Central memory CD8-positive, alpha-beta T cell (primary cell): Measurements from ENCODE around the gene NTRK1.

Experiments used
- ATAC-seq: fragments of 150-1000 bp; cut with Tn5 transposase; replicated peaks from 2 replicates; pipeline ENCODE4 v1.10.0; 2022; ENCODE audit warnings: mild to moderate bottlenecking, moderate FRiP score, moderate number of reproducible peaks; ENCODE audit not compliant: poor library complexity, severe bottlenecking; ENCODE audit errors: extremely low read depth
- DNase-seq, 2 donors: peaks; one replicate each; pipeline ENCODE4 v3.0.0; 2021; ENCODE audit warnings: low spot score in 2 of 2
- H3K27ac Mint-ChIP-seq: one replicate; pipeline ENCODE4 v1.8.0; 2022; ENCODE audit warnings: low read depth, mild to moderate bottlenecking, moderate library complexity, mixed read lengths
- H3K27me3 Mint-ChIP-seq: one replicate; pipeline ENCODE4 v1.8.0; 2022; ENCODE audit warnings: mixed read lengths
- H3K36me3 Mint-ChIP-seq: one replicate; pipeline ENCODE4 v1.8.0; 2022; ENCODE audit warnings: mild to moderate bottlenecking, moderate library complexity, mixed read lengths; ENCODE audit not compliant: insufficient read depth
- H3K4me1 Mint-ChIP-seq: one replicate; pipeline ENCODE4 v1.8.0; 2022; ENCODE audit warnings: mixed read lengths
- H3K4me3 Mint-ChIP-seq: one replicate; pipeline ENCODE4 v1.8.0; 2022; ENCODE audit warnings: mild to moderate bottlenecking, moderate library complexity, mixed read lengths
- H3K9me3 Mint-ChIP-seq: one replicate; pipeline ENCODE4 v1.8.0; 2022; ENCODE audit warnings: mixed read lengths

NTRK1 gene

DNA sequence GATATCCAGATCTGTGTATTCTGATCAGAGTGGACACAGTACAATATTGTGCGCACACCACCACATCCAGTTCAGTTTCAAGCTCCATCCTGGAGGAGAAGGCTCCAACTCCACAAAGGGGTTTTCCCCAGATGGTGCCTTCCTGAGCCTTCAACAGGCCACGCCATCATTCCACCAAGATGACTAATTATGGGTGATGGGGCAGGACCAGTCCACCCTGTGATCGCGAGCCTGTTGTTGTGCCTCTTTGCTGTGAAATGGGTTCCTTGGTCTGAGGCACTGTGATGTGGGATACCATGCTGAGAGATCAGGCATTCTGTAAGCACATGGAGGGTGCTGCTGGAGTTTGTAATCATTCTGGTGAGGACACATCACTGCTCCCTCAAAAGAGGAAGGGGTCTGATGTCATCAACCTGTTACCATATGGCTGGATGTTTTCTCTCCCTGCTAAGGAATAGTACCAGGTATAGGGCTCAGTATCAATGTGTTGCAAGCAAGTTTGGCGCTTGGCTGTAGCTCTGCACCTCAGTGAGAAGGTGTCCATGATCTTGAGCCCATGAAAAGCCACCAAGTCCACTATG is 37.4 kb upstream of the NTRK1 start:
- no peaks in the 10 kb centered on the region for H3K4me1 Mint-ChIP-seq
- H3K27ac Mint-ChIP-seq = no peak overlapping the region
- no peaks in the 10 kb centered on the region for H3K27me3 Mint-ChIP-seq
- no peaks in the 10 kb centered on the region for H3K36me3 Mint-ChIP-seq
- DNase-seq (no peak), ATAC-seq (no peak)
- H3K4me3 Mint-ChIP-seq = no peak overlapping the region
- H3K9me3 Mint-ChIP-seq = no peaks in the 10 kb centered on the region

DNA sequence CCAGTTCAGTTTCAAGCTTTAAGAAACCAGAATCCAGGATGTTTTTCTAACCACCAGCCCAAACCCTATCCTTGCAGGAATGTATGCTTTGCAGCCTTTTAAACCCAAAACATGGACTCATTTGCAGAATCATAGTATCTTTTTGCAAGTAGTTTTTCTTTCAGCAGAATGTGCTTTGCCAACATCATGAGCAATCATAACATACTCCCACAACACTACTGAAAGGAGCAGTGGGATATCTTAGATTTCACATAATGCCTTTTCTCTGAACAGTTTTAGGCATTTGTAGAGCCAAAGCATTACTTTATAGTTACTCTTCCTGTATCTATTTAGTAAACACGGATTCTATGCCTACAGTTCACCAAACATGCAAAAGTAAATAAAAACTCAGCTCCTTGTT is 34.0 kb upstream of the NTRK1 start:
- DNase-seq (no peak), ATAC-seq (no peak)
- Mint-ChIP-seq H3K4me1 (no peaks in the 10 kb centered on the region), H3K4me3 (no peak overlapping the region), H3K9me3 (no peaks in the 10 kb centered on the region), H3K27me3 (peaks cover 7% of the 10 kb centered on the region), H3K36me3 (no peaks in the 10 kb centered on the region), H3K27ac (no peak overlapping the region)

DNA sequence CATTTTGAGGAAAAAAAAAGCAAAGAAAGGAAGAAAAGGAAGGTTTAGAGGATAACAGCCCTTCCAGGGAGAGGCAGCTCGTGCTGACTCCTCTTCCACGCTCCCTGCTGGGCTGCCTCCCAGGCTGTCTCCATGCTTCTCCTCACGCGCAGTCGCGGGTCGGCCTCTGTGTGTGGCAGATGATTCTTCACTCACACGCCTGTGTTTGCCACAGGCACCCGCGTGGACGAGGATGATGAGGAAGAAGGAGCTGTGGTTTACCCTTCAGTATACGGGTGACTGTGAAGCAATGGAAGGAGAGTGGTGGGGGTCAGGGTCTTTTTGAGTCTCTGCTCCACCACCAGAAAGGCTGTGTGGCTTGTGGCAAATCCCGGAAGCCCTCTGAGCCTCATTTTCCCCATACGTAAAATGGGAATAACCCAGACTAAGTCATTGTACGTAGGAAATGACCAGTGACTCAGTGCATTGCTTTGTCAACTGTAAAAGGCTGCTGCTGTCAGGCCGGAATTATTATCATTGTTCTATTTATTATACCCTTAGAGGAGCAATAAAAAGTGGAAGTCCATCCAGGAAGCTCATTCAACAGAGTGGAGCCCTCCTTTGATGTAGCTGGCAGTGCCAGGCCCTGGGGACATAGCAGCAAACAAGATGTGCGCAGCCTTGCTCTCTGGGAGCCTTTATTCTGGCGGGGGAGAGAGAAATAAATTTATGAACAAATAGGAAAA is 32.1 kb upstream of the NTRK1 start:
- no peak overlapping the region for H3K27ac Mint-ChIP-seq

GRCh38 chr1:156832434-156832833 is 28.2 kb upstream of the NTRK1 start:
- no peaks in the 10 kb centered on the region for H3K9me3 Mint-ChIP-seq
- H3K27me3 Mint-ChIP-seq = peaks cover 7% of the 10 kb centered on the region
- DNase-seq (no peak), ATAC-seq (no peak)
- no peak overlapping the region for H3K27ac Mint-ChIP-seq
- peaks cover 24% of the 10 kb centered on the region for H3K4me1 Mint-ChIP-seq
- H3K36me3 Mint-ChIP-seq = no peaks in the 10 kb centered on the region
- no peak overlapping the region for H3K4me3 Mint-ChIP-seq

More for the DNA sequence above, 32.1 kb upstream of the NTRK1 start:
- DNase-seq = no peak
- Mint-ChIP-seq H3K36me3 (no peaks in the 10 kb centered on the region), H3K4me3 (no peak overlapping the region), H3K27me3 (peaks cover 7% of the 10 kb centered on the region), H3K4me1 (peaks cover 6% of the 10 kb centered on the region), H3K9me3 (no peaks in the 10 kb centered on the region)
- no peak for ATAC-seq

DNA sequence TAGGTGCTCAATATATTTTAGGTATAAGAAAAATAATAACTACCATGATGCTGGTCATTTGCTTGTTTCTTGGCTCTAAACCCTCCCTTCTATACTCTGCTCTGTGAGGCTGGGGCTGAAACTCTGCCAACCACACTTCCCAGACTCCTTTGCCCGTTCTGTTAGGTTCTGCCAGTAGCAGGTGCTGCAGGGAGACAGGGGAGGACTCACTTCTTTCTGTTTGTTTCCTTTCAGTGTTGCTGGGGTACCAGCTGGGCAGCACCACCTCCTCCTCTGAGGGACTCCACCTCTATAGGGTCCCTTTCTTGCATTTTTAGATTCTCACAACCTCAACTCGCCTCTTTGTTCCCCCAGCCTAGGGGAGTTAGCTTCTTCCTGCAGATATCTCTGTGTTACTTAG is 27.1 kb upstream of the NTRK1 start:
- DNase-seq (no peak), ATAC-seq (peak; percentile 55)
- Mint-ChIP-seq H3K27me3 (peaks cover 9% of the 10 kb centered on the region), H3K4me1 (peaks cover 25% of the 10 kb centered on the region), H3K27ac (no peak overlapping the region), H3K4me3 (no peak overlapping the region), H3K9me3 (no peaks in the 10 kb centered on the region), H3K36me3 (no peaks in the 10 kb centered on the region)

- Mint-ChIP-seq H3K27me3 (peaks cover 15% of the 10 kb centered on the region), H3K36me3 (no peaks in the 10 kb centered on the region), H3K4me3 (no peak overlapping the region)
Measured at GRCh38 chr1:156834322-156834721, 26.3 kb upstream of the NTRK1 start.

GRCh38 chr1:156836041-156836654 is 24.5 kb upstream of the NTRK1 start:
- H3K9me3 Mint-ChIP-seq = no peaks in the 10 kb centered on the region
- peak overlapping the region; percentile 96 for H3K27ac Mint-ChIP-seq
- H3K4me3 Mint-ChIP-seq = no peak overlapping the region
- peaks cover 29% of the 10 kb centered on the region for H3K27me3 Mint-ChIP-seq
- DNase-seq = no peak
- peak; percentile 65 for ATAC-seq
- H3K36me3 Mint-ChIP-seq = peaks cover 4% of the 10 kb centered on the region
- peaks cover 31% of the 10 kb centered on the region for H3K4me1 Mint-ChIP-seq

More at GRCh38 chr1:156834322-156834721, 26.3 kb upstream of the NTRK1 start:
- H3K4me1 Mint-ChIP-seq = peaks cover 31% of the 10 kb centered on the region
- H3K27ac Mint-ChIP-seq = no peak overlapping the region
- ATAC-seq (no peak), DNase-seq (no peak)
- no peaks in the 10 kb centered on the region for H3K9me3 Mint-ChIP-seq

GRCh38 chr1:156836892-156837291 is 23.8 kb upstream of the NTRK1 start:
- H3K4me1 Mint-ChIP-seq = peaks cover 31% of the 10 kb centered on the region
- H3K27ac Mint-ChIP-seq = no peak overlapping the region
- DNase-seq = no peak
- ATAC-seq = no peak
- H3K27me3 Mint-ChIP-seq = peaks cover 32% of the 10 kb centered on the region
- no peak overlapping the region for H3K4me3 Mint-ChIP-seq
- H3K36me3 Mint-ChIP-seq = peaks cover 4% of the 10 kb centered on the region
- H3K9me3 Mint-ChIP-seq = no peaks in the 10 kb centered on the region

DNA sequence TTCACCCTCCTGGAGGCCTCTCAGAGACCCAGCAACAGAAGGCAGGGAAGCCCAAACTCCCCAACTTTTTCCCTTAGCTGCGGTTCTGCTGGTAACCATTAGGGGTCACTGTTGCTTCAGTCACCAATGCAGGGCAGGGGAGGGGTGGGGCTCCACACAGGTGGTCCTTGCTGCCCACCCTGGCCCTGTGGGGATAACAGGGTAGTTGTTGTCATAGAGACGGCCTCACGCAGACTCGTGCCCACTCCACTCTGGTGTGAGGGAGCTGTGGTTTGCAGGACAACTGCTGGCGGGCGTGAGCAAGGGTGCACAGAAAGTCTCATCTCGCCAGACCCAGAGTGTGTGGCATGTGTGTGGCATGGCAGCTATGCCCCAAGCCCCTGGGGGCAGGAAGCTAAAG is 21.7 kb upstream of the NTRK1 start:
- H3K9me3 Mint-ChIP-seq = no peaks in the 10 kb centered on the region
- no peak overlapping the region for H3K4me3 Mint-ChIP-seq
- peaks cover 4% of the 10 kb centered on the region for H3K36me3 Mint-ChIP-seq
- peak overlapping the region; percentile 71 for H3K27ac Mint-ChIP-seq
- H3K4me1 Mint-ChIP-seq = peaks cover 23% of the 10 kb centered on the region
- ATAC-seq = peak; percentile 43
- H3K27me3 Mint-ChIP-seq = peaks cover 52% of the 10 kb centered on the region
- DNase-seq = peak in 1 of 2 donors; percentile 34

DNA sequence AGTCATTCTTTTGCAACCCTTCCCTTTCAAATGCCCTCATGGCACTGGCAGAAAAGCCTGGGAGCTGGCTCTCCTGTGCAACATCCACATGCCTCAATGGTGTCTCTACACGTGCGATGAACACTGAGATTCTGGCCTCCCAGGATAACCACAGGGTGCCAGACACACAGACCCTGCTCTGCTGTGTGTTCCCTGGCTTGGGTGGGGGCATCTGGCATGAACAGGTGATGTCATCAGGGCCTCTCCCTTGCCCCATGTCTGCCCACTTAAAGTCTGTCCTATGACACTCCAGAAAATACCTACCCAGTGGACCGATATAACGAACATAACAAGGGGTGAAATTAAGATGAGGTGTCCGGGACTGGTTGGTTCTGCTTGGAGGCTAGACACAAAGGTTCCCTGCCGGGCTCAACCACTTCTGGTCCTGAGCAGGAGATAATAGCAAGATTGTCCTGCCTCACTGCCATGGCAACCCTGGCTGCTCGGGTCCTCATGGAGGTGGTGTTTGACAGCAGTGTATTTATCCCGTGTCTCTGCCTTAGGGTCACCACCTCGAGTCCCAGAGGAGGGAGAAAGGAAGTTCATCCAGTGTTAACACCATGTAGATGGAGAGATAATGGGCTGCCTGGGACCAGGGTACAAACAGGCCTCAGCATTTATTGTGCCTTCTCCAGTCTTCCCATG is 21.1 kb upstream of the NTRK1 start:
- no peak overlapping the region for H3K27ac Mint-ChIP-seq
- peaks cover 24% of the 10 kb centered on the region for H3K4me1 Mint-ChIP-seq
- no peak overlapping the region for H3K4me3 Mint-ChIP-seq
- peaks cover 4% of the 10 kb centered on the region for H3K36me3 Mint-ChIP-seq
- no peak for ATAC-seq
- no peaks in the 10 kb centered on the region for H3K9me3 Mint-ChIP-seq
- peaks cover 58% of the 10 kb centered on the region for H3K27me3 Mint-ChIP-seq
- DNase-seq = no peak

DNA sequence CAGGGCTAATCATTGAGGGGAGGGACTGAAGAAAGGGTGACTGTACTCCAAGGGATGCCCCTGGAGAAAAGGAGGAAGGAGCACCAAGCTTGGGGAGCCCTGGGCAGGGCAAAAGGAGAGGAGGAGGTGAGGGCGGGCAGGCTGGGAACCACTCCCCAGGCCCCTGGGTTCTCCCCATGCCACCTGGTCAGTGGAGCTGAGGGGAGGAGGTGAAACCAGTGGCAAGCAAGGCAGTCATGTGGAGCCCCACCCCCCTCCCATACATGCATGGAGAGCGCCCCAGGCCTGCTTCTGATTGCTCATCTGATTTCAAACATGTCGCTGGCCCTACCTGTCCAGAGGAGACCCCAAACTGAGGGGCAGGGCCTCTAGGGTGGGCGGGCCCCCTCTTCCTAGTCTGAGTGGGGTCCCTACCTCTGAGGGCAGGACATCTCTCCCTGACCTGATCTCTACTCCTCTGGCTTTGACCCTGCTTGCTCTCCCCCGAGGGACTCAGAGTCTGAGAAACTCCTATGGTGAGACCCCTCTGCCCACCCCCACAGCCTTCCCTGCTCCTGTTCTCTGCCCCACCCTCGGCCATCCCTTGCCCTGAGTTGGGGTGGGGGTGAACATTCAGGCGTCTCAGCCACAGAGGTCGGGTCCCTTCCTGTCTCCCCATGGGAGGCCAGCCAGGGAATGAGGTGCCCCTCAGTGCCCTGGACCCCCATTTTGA is 20.3 kb upstream of the NTRK1 start:
- no peak for ATAC-seq
- no peak for DNase-seq
- peaks cover 4% of the 10 kb centered on the region for H3K36me3 Mint-ChIP-seq
- peaks cover 26% of the 10 kb centered on the region for H3K4me1 Mint-ChIP-seq
- no peaks in the 10 kb centered on the region for H3K9me3 Mint-ChIP-seq
- peaks cover 66% of the 10 kb centered on the region for H3K27me3 Mint-ChIP-seq
- H3K27ac Mint-ChIP-seq = no peak overlapping the region
- H3K4me3 Mint-ChIP-seq = no peak overlapping the region

DNA sequence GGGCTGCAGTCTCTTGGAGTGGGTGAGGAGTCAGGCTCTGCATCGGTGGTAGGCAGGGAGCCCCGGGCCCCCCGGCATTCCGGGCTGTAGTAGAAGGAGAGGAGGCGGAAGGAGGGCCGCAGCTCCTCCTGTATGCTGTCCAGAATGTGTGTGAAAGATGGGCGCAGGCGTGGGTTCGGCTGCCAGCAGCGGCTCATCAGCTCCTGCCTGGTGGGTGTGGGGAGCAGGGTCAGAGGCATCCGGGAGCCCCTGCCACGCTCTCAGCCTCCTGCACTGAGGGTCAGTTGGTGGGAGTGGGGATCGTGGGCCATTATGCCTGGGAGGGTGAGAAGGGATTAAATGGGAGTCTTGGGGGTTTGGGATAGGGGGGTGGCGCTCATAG is 19.8 kb upstream of the NTRK1 start:
- Mint-ChIP-seq H3K27me3 (peaks cover 72% of the 10 kb centered on the region), H3K9me3 (no peaks in the 10 kb centered on the region), H3K36me3 (peaks cover 6% of the 10 kb centered on the region), H3K4me3 (no peak overlapping the region), H3K4me1 (peaks cover 25% of the 10 kb centered on the region), H3K27ac (no peak overlapping the region)
- DNase-seq (no peak), ATAC-seq (no peak)
